Measurements from ENCODE around the gene CDCA3.

CDCA3 gene

DNA sequence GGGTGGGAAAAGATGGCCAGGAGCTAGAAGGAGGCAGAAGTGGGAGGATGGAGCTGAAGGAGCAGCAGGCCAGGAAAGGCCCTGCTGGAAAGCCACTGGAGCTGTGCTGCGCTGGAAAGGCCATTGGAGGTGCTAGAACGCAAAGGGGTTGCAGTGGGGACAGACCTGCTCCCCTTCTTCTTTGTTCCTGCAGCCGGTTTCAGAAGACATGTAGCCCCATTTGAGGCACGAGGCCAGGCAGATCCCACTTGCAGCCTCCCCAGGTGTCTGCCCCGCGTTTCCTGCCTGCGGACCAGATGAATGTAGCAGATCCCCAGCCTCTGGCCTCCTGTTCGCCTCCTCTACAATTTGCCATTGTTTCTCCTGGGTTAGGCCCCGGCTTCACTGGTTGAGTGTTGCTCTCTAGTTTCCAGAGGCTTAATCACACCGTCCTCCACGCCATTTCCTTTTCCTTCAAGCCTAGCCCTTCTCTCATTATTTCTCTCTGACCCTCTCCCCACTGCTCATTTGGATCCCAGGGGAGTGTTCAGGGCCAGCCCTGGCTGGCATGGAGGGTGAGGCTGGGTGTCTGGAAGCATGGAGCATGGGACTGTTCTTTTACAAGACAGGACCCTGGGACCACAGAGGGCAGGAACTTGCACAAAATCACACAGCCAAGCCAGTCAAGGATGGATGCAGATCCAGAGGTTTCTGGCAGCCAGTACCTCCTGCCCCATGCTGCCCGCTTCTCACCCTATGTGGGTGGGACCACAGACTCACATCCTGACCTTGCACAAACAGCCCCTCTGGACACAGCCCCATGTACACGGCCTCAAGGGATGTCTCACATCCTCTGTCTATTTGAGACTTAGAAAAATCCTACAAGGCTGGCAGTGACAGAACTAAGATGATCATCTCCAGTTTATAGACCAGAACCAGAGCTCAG, 31.7 kb downstream of the CDCA3 start:
- no peak for DNase-seq

DNA sequence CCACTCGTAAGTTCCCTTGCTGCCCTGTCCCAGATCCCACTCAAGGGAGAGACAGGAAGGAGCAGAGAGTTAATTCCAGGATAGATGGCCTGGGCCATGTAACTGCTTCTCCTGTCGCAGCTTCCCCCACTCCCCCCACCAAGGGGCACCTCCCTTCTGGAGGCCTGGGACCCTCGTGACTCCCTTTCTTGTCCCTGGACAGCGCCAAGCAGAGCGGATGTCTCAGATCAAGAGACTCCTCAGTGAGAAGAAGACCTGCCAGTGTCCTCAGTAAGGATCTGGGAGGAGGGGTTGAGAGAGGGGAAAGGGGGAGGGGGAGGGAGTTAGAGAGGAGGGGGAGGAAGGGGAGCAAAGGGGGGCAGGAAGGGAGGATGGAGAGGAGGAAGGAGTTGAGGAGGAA, 32.4 kb downstream of the CDCA3 start:
- no peak for DNase-seq

DNA sequence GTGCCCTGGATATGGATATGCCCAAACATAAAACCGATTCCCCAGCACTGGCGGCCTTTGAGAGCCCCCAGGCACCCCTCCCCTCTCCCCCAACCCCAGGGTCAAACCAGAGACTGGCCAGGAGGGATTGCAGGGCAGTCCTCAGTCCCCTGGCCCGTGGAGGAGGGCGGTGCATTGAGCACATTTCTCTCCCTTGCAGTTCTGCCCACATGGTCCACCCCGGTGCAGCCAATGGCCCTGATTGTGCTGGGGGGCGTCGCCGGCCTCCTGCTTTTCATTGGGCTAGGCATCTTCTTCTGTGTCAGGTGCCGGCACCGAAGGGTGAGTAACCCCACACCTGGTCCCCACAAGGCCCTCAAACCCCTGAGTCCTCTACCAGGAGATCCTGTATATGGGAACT, 32.9 kb downstream of the CDCA3 start:
- no peak for DNase-seq

DNA sequence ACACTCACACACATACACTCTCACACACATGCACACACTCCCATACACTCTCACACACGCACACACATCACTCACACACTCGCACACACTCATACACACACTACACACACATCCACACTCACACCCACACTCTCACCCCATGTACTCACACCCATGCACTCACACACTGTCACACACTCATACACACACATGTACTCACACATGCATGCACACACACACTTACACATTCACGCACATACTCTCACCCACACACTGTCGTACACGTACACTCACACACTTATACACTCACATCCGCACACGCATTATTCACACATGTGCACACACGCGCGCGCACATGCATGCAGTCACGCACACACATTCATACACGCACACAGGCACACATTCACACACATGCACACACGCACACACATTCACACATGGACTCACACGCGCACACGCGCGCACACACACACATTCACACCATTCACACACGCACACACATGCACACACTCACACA, 33.4 kb downstream of the CDCA3 start:
- DNase-seq: no peak

DNA sequence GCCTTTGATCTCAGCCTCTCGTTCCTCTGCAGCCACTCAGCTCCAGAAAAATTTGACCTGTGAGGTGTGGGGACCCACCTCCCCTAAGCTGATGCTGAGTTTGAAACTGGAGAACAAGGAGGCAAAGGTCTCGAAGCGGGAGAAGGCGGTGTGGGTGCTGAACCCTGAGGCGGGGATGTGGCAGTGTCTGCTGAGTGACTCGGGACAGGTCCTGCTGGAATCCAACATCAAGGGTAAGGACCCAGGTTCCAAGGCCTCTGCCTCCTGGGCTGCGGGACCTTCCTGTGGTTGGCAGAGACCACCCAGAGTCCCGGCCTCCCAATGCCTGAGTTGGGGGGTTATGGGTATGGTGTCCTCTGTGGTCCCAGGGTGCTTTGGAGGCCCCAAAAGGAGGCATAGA, 34.0 kb downstream of the CDCA3 start:
- DNase-seq: no peak

DNA sequence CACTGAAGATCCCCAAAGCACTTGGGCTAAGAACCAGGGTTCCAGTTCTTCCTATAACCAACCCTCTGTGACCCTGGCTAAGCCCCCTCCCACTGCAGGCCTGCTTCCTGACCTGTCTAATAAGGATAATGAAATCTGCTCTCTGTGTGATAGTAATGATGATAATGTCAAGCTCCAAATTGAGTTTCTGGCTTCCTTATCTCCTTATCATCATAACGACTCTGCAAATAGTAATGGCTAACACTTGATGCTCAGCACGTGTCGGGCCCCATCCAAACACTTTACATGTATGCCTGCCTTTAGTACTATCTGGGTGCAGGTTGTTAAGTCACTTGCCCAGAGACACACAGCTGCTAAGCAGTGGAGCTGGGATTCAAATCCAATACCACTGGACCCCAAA, 34.5 kb downstream of the CDCA3 start:
- no peak for DNase-seq

DNA sequence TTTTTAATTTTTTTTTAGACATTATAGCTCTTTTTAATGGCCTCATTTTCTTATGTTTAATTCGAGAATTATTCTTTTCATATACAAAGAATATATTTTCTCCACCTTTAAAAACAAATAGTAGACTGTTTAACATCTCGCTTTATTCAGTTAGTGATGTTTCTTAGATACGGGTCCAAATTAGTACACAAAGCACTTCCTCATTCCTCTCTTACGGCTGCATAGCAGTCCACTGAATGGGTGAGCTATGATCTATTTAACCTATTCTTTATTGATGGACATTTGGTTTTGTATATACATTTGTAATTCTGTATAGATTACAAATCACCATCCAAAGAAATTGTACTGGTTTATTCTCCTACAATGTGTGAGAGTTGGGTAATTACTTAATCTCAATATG, 37.7 kb downstream of the CDCA3 start:
- no peak for DNase-seq

DNA sequence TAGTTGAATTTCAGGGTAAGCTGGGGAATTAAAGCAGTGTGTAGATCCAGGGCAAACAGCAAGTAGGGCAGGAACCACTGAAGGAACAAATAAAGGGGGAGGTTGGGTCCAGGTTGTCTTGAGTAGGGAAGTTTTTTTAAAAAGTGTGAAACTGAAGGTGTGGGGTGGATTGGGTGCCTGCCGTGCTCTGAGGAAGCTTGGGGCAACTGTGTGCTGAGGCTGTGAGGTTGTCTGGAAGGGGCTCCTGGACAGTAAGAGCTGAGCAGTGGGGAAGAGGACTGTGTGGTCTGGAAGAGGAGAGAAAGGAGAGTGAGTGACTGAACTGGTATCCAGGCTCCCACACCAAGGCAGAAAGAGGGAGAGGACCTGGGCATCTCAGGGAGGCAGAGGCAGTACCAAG, 40.3 kb downstream of the CDCA3 start:
- no peak for DNase-seq

DNA sequence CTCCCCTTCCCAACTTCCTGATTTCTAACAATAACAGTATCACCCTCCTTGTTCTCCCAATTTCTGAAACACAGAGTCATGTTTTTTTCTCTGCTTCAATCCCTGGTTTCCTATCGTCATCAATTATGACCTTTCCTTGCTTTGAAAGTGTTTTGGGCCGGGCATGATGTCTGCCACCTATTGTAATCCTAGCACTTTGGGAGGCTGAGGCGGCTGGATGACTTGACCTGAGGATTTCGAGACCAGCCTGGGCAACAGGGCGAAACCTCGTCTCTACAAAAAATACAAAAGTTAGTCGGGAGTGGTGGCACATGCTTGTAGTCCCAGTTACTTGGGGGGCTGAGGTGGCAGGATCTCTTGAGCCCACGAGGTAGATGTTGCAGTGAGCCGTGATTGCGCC, 42.0 kb downstream of the CDCA3 start:
- no peak for DNase-seq

DNA sequence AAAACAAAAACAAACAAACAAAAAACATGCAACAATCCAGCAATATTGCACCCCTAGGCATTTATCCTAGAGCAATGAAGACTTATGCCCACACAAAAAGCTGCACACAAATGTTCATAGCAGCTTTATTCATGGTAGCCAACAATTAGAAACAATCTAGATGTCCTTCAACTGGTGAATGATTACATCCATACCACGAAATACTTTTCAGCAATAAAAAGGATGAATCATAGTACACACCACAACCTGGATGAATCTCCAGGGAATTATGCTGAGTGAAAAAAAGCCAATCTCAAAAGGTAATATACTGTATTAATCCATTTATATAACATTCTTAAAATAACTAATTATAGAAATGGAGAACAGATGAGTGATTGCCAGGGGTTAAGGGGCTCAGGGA, 43.9 kb downstream of the CDCA3 start:
- no peak for DNase-seq

DNA sequence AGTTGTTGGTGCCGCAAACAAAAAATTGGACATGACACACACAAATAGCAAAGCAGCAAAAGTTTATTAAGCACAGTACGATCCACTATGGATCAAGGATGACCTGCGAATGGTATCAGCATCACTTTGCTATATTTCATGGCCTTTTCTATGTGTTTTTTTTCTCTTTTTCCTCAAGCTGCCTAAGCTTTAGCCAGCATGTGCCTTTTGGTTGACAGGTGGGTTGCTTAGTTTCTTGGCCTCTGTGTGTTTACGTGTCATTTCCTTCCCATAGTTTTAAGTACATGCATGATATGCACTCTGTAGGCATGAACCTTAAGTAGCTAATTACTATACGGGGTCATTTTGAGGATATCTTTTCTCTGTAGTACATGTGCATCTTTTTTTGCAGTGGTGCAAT, 51.9 kb downstream of the CDCA3 start:
- DNase-seq: no peak
